Skin of body (tissue), 2 donors: ENCODE data around the gene ATP5F1D. TPM values are rescaled to one million over a fixed set of nuclear protein-coding genes. Genes with fewer than 3 reads are reported as not detected.

Experiments
- DNase-seq: peaks from one replicate; lab custom pipeline; 2025; lab: John Stamatoyannopoulos, UW
- total RNA-seq: library from RNA; depleted of rRNA; stranded (reverse); fragments of >200 nt; gene quantifications from one replicate; pipeline ENCODE4 v1.2.3, GENCODE V29; 2014

The ATP5F1D gene
- total RNA-seq, 1 donor from 2014 or later = 22.9 TPM

GRCh38 chr19:1269478-1270212 is 28.1 kb downstream of the ATP5F1D start:
- peak; percentile 72 for DNase-seq

DNA sequence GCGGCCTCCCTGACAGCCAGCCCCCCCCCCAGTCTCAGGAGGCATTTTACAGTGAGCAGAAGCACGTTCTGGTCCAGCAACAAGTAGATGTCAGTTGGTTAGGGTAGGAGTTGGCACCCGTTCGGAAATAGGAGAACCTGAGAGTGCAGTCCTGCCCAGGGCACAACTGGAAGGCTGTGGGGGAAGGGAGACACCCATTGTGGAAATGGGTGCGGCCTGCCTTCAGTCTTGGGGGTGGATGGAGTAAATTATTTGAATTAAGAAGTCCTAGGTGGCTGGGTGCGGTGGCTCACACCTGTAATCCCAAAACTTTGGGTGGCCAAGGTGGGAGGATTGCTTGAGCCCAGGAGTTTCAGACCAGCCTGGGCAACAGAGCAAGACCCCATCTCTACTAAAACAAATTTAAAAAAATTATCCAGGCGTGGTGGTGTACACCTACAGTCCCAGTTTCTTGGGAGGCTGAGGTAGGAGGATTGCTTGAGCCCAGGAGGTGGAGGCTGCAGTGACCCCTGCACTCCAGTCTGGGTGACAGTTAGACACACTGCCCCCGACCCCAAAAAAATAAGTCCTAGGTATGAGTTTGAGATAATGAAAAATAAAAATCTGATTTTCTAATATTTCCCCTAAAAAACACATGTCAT is 28.8 kb downstream of the ATP5F1D start:
- DNase-seq = no peak

GRCh38 chr19:1270854-1271527 is 29.4 kb downstream of the ATP5F1D start:
- DNase-seq = no peak

DNA sequence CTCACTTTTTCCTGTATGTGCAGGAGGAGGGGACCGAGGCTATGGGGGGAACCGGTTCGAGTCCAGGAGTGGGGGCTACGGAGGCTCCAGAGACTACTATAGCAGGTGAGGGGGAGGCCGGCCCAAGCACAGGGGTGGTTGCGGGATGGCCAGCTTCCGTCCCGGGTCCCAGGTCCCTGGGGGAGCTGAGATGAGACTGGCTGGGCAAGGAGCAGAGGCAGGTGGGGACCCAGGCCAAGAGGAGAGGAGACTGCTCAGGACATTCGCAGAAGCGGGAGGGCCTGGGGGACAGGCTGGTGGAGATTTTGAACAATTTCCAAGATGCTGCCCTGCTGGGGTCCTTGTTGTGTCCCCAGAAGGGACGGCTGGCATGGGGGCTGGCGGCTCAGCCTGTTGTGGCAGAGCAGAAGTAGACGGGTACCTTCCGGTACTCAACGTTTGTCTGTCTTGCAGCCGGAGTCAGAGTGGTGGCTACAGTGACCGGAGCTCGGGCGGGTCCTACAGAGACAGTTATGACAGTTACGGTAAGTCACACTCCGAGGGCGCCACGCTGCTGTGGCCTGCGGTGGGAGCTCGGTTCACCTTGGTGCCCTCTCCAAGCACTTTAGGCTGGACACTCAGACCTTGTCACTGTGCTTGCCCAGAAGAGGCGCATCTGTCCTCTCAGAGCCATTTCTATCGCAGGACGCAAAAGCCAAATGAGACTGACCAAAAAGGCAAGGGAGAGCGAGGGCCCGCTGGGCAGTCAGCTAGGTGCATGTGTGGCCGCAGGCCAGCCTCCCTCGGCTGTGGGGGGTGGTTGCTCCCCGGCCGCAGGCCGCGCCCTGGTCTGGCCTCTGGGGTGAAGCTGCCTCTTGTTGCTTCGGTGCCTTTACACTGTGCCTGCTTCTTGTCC is 30.2 kb downstream of the ATP5F1D start:
- no peak for DNase-seq

GRCh38 chr19:1272423-1273262 is 31.1 kb downstream of the ATP5F1D start:
- DNase-seq = no peak

DNA sequence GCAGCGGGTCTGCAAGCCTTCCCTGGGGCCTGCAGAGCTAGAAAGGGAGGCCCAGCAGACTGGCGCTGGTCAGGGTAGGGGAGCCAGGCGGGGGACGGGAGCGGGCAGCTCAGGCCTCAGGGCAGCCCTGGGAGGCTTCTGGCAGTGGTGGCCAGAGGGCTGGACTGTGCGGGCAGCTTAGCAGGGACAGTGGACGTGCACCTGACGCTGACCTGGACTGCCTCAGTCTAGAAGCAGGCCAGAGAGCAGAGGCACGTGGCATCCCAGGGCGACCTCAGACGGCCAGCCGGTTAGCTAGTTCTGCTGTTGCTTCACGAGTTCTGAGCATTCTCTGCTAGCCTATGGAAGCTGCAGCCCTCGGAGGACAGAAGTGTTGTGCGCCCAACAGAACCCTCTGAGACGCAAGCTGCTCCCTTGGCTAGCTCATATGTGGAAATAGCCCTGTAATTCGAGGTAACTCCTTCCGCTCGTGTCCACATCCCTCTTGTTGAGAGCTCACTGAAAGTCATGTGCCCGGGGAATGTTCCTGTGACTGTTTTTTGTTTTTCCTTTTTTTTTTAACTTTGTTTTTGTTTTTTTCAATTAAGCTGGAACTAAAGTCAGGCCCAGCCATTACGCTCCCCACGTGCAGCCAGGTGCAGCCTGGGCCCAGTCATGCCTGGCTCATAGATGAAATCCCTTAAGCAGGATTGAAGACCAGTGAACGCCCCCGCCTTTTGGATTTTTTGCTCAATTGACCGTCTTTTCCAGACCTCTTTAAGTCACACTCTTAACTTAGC is 31.9 kb downstream of the ATP5F1D start:
- no peak for DNase-seq

- DNase-seq = no peak
These were observed 32.7 kb downstream of the ATP5F1D start for GRCh38 chr19:1274081-1274851.

DNA sequence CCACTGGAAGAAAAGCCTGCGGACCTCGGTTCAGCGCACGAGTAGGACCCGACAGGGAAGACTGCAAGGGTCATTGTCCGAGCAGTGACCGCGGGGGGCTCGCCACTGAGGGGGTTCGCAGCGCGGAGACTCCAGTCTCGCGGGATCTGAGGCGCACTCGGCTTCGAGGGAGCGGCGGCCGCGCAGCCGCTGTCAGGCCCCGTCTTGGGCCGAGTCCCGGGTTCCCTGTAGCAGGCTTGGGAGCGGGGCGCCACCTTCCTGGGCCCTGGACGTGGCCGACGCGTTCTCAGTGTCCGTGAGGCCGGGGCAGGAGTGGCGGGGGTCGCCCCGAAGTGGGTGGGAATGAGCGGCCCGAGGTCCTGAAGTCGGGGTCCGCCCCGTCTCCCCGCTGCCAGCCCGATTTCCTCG is 33.3 kb downstream of the ATP5F1D start:
- DNase-seq = no peak

- DNase-seq = peak; percentile 92
These were observed 33.9 kb downstream of the ATP5F1D start, which contains the start of gene FAM174C for GRCh38 chr19:1275260-1275975. TSS of gene FAM174C (plus strand) at chr19:1275530. CDS start at chr19:1275550, 20 bp downstream.

DNA sequence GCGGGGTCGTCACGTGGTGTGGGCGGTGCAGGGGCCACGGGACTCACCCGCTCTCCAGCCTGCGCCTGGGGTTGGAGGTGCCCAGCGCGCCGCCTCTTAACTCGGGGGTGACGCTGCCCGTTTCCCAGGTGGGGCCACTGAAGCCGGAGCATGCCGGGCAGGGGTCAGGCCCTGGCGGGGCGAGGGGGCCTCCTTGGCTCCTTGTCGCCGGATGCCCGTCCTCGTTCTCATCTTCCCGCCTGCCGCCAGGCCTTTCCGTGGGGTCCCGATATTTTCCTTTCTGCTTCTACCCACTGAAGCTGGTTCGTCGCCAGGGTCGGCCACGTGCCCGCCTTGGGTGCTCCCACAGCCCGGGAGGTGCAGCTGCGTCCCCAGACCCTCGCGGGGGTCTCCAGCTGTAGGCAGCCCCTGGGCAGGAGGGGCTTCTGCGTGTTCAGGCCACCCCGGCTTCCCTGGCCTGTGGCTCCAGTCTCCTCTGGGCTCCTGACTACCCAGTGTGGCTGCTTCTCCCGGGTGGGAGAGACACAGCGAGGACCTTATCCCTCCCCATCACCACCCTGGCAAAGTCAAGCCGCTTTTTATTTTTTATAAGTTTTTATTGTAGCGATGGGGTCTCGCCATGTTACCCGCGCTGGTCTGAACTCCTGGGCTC is 34.6 kb downstream of the ATP5F1D start:
- no peak for DNase-seq

DNA sequence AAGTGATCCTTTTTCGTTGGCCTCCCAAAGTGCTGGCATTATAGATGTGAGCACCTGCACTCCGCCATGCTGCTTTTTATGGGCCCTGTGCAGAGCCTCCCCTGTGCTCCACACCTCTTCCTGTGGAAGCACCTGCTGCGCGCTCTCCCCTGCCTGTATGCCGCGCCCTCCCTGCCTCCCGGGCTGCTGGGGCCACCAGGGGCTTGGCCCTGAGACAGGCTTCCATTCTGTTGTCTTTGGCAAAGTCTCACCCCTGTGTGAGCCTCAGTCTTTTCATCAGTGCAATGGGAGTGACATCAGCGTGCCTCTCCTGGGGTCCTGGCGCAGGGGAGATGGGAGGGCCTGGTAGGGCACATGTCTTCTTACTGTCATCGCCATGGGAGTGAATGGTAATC is 35.1 kb downstream of the ATP5F1D start:
- DNase-seq = no peak

GRCh38 chr19:1277061-1277460 is 35.5 kb downstream of the ATP5F1D start:
- no peak for DNase-seq

DNA sequence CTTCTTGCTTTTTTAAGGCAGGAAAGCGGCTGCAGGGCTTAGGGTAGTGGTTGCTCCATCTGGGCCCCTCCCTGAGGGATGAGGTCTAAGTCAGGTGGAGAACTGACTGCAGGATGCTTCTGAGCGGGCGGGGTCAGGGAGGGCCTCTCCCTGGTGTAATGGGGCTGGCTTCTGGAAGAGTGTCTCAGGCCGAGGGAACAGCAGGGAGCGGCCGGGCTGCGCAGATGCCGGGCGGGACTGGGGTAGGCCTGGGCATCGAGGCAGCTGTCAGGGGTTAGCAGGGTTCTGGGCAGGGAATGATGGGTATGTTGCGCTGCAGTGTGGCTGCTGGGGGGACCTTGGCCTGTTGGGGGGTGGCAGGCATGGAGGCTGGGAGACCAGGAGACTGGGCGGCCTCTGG is 36.5 kb downstream of the ATP5F1D start:
- DNase-seq = no peak

GRCh38 chr19:1278713-1279660 is 37.4 kb downstream of the ATP5F1D start:
- DNase-seq = no peak

DNA sequence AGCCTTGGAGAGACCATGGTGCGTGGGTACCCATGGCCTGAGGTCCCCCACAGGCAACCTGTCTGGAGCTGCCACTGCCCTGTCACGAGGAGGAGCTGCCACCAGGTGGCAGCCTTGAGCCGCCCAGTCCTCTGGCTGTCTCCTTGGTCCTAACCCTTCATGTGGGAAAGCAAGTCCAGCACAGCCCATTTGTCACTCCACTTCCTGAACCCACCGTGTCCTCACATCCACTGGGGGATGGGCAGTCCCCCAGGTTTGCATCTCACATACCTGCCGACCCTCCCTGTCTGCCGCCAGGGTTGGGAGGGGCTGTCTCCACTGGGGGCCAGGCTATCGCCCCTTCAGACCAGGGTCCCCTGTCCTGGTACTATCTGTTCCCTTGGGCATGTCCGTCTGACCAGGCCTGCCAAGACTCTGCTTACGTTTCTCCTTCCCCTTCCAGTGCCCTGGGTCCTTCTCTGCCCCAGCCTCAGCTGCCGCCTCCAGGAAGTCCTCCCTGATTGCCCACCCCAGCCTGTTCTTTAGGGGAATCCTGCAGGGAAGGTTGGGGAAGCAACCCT is 38.3 kb downstream of the ATP5F1D start:
- DNase-seq = peak; percentile 72
